GM04503 (cell line): ENCODE data around the gene CHIA.
"Not testable (repeated sequence)": the region's sequence is repeated elsewhere in the genome, so short reads cannot be mapped to it uniquely, and the experiment has no call there.

Source experiments
- DNase-seq: peaks from one replicate; pipeline ENCODE4 v3.0.0-alpha.2; 2012; ENCODE audit warnings: low read depth

CHIA gene

DNA sequence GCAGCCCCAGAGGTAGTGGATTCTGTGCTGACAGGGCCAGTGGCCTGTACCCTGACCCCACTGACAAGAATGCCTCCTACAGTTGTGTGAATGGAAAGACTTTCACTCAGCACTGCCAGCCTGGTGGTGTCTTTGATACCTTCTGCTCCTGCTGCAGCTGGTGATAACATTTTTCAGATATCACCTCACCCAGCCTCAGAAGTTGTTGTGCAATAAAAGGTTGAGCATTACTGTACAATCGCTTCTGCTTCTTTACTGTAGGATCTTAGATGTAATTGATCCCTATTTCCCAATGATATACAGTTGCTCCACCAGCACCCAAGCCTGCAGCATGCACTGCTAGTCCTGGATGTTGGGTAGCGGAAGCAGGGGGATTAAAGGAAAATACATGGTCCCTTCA lies 4.8 kb upstream of the CHIA start:
- DNase-seq = no peak

- no peak for DNase-seq
These were observed 3.7 kb upstream of the CHIA start for GRCh38 chr1:111286912-111287311.

DNA sequence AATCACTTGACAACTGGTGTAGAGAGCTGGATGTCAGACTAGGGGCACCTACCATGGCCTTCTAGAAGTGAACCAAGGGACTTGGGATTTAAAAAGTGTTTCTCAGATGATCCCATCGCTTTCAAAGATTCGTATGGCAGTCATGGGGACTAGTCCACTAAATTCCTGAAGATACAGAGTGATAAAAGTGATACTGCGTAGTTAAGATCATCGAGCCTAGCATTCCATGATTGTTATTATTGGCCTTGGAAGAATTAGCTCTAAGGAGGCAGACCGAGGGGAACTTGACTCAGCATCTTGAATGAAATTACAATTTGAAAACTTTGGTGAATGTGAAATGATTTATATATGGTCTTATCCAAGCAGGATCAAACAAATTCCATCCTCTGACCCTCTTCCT lies 1.3 kb upstream of the CHIA start:
- no peak for DNase-seq

DNA sequence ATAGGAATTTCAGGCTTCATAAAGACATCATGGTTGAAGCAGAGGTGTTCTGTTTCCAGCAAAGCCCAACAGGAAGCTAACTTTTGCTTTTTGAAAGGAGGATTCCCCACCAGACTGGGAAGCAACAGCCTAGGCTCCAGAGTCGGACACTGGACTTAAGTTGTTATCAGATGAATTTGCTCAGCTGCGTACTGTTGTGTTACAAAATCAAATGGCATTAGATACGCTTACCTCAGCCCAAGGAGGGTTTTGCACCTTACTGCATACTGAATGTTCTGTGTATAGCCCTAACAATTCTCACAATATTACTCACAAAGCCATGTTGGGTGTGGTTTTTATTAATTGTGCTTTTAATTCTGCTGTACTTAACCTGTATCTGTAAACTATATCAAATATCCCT lies 547 bp upstream of the CHIA start:
- no peak for DNase-seq

DNA sequence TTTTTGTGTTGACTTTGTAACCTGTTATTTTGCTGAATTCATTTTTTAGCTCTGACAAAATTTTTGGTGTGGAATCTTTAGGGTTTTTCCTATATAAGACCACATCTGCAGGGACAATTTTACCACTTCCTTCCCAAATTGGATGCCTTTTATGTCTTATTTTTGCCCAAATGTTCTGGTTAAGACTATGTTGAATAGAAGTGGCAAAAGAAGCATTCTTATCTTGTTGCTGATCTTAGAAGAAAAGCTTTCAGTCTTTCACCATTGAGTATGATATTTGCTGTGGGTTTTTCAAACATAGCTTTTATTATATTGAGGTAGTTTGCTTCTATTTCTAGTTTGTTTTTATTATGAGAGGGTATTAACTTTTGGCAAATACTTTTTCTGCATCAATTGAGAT lies 3.7 kb downstream of the CHIA start:
- DNase-seq = no peak

DNA sequence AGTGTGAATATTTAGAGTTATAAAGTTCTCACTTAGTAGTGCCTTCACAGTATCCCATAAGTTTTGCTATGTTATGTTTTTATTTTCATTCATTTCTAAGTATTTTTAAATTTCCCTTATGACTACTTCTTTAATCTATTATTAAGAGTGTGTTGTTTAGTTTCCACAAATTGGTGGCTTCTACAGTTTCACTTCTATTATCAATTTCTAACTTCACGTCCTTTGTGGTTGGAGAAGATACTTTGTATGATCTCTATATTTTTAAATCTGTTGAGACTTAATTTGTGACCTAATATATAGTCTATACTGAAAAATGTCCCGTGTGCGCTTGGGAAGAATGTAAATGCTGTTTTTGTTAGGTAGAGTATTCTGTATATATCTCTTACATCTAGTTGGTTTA lies 11.7 kb downstream of the CHIA start:
- DNase-seq = no peak

- DNase-seq = no peak
These were observed 19.0 kb downstream of the CHIA start for GRCh38 chr1:111309690-111310089.

DNA sequence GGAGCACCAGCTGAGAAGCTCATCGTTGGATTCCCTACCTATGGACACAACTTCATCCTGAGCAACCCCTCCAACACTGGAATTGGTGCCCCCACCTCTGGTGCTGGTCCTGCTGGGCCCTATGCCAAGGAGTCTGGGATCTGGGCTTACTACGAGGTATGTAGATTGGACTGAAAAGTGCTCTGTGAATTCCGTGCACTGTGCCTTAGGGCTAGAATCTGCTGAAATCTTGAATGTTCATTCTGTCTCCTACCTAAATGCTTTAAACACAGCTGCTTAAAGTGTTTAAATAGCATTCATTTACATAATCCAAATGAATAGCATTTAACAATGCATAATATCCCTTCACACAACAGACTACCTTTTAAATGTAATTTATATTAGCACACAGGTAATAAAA lies 27.9 kb downstream of the CHIA start:
- DNase-seq = no peak

DNA sequence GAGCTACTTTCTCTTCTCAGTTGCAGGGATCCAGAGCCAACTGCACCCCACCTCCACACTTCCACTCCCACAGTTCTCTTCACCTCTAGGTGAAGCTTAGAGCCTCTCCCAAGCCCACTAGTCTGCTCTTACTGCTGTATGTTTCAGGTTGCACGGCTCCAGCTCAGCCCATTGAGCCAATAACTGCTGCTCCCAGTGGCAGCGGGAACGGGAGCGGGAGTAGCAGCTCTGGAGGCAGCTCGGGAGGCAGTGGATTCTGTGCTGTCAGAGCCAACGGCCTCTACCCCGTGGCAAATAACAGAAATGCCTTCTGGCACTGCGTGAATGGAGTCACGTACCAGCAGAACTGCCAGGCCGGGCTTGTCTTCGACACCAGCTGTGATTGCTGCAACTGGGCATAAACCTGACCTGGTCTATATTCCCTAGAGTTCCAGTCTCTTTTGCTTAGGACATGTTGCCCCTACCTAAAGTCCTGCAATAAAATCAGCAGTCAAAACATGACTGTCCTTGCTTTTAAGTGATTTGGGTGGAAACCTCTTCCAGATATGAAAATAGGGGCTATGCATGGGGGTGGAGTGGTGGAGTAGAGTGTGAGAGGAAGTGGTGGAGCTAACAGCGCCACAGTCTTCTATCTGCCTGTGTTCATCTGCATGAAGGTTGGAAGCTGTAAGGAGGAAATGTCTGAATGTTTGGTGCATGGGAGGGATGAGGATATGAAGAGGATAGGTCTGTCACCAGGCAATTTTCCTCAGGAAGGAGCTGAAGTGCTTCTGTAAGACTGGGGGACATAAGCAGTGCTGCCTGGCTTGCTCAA lies 29.6 kb downstream of the CHIA start:
- no peak for DNase-seq

DNA sequence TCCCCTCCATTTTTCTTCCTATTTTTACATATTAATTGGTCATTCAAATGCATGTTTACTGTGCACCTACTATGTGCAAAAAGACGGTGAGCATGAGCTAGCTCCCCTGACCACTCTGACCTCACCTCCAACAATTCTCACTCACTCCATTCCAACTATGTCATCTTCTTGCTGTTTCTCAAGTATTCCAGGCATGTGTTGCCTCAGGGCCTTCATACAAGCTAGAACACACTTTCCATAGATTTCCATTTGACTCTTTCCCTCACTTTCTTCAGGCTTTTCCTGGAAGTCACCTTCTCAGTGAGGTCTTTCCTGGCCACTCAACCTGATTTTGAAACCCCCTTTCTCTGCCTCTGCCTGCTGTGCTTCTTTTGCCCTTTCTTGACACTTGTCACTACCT lies 32.6 kb downstream of the CHIA start:
- DNase-seq = no peak

- DNase-seq = no peak
These were observed 41.5 kb downstream of the CHIA start for GRCh38 chr1:111332190-111332589.

DNA sequence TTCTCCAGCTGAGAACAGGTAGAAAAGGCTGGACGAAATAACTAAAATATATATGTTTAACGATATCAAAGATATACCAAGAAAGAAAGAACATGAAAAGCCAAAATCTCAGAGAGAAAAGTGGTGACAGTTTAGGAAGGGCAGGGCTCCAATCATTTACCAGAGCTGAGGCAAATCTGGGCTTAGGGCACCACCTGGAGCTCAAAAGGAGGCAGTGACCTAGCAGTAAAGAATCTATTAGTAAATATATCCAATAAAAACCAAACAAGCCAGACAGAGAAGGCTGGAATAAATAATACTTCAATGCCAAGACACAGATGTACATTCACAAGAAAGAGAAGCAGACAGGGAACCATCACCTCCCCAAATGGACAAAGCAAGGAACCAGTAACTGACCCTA lies 43.5 kb downstream of the CHIA start:
- no peak for DNase-seq

- not testable (repeated sequence) for DNase-seq
These were observed 44.7 kb downstream of the CHIA start for GRCh38 chr1:111335214-111335877.

- DNase-seq = not testable (repeated sequence)
These were observed 48.2 kb downstream of the CHIA start for GRCh38 chr1:111338849-111339248.

GRCh38 chr1:111346089-111346885 lies 55.6 kb downstream of the CHIA start:
- DNase-seq = no peak

GRCh38 chr1:111347026-111347425 lies 56.4 kb downstream of the CHIA start:
- DNase-seq = no peak

- no peak for DNase-seq
These were observed 61.0 kb downstream of the CHIA start for GRCh38 chr1:111351700-111352099.

- no peak for DNase-seq
These were observed 63.9 kb downstream of the CHIA start for GRCh38 chr1:111354584-111354983.

DNA sequence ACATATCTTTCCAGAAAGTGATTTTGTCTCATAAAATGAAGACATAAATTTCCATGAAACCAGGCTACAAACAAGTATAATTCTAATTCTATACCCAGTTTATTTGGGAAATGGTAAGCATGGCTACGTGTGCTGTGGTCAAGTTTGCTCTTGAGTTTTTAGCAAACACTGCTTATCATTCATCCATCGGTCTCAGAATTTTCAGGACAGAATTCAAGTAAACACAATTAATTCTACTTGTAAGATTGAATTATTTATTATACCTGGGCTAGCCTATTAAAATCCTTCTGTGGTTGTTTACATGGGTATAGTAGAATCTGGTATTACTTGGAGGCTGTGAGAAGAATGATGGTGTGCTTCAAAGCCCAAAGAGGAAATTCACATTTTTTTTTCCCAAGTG lies 68.3 kb downstream of the CHIA start:
- DNase-seq = no peak

DNA sequence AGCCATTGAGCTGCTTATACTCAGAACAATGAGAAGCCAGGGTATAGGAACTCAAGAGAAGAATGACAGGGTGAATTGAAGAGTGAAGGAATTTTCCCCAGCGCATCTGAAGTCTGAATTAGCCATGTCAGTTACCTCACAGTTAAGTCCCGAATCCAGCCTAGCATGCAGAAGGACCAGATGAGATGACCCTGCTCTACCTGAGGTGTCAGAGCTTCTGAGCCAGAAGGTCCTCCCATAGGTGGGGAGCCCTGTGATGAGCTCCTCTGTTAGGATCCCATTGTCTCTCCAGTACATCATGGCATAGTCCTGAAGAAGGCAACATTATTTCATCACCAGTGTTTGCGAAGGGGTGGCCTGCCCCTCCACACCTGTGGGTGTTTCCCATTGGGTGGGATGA lies 68.7 kb downstream of the CHIA start:
- no peak for DNase-seq

GRCh38 chr1:111360257-111360656 lies 69.6 kb downstream of the CHIA start:
- not testable (repeated sequence) for DNase-seq

DNA sequence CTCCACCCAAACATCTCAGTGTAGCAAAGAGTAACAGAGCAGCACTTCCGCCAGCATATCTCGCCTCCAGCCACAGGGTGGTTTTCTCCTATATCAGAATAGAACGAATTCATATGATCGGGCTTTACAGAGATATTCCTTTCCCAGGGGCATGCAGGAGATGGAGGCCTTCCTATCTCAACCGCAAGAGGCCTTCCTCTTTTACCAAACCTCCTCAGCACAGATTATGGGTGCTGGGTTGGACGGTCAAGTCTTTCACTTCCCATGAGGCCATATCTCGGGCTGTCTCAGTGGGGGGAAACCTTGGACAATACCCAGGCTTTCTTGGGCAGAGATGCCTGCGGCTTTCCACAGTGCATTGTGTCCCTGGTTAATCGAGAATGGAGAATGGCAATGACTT lies 71.1 kb downstream of the CHIA start:
- no peak for DNase-seq

DNA sequence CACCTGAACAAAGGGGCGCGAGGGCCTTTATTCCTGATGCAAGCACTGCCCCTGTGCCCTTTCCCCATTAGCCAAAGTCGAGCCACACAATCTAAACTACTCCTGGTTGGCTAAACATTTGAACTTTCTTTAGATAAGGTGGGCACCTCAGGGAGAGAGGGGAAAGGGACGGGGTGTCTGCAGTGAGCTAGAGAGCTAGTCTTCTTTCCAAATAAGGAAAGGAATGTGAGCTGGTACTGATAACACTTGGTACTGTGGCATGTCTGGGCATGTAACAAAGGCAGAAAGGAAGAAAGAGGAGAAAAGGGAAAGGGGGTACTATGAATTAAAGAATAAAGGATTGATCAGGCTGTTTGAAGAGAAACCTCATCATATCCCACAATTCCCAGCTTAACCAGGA lies 74.0 kb downstream of the CHIA start:
- no peak for DNase-seq
